CD14-positive monocyte (primary cell): ENCODE data around the gene SLC22A23. TPM values are rescaled to one million over a fixed set of nuclear protein-coding genes. Genes with fewer than 3 reads are reported as not detected.

Experiments used
- DNase-seq, 3 donors: peaks; one replicate each; pipeline ENCODE4 v3.0.0-alpha.2; 2011 to 2022
- H2AFZ ChIP-seq: 2 replicates; pipeline ENCODE4 v1.6.0; 2012; ENCODE audit warnings: mild to moderate bottlenecking, low read depth, low read length, inconsistent platforms; ENCODE audit not compliant: insufficient read depth, poor library complexity, severe bottlenecking
- H3K27ac ChIP-seq, 2 donors: 1 replicate in 1 of 2; 2 replicates in 1 of 2; pipeline ENCODE4 v1.5.1; 2012 to 2013; ENCODE audit warnings: low read length in 2 of 2, control low read depth in 1 of 2, inconsistent platforms in 1 of 2, low read depth in 1 of 2, mild to moderate bottlenecking in 1 of 2
- H3K27me3 ChIP-seq, 2 donors: one replicate each; pipeline versions ENCODE4 v1.6.0 to v1.6.1; 2011 to 2013; ENCODE audit warnings: low read length in 2 of 2; ENCODE audit not compliant: control insufficient read depth in 2 of 2, insufficient read depth in 2 of 2
- H3K36me3 ChIP-seq, 2 donors: replicated peaks in 1 of 2; 1 replicate in 1 of 2; 2 replicates in 1 of 2; pipeline versions ENCODE4 v1.5.1 to v1.6.1; 2012 to 2013; ENCODE audit warnings: low read length in 2 of 2, control low read depth in 1 of 2, inconsistent platforms in 1 of 2, mild to moderate bottlenecking in 1 of 2; ENCODE audit not compliant: insufficient read depth in 2 of 2, control insufficient read depth in 1 of 2
- H3K4me1 ChIP-seq, 2 donors: 1 replicate in 1 of 2; 2 replicates in 1 of 2; pipeline versions ENCODE4 v1.5.1 to v1.6.1; 2012 to 2013; ENCODE audit warnings: low read length in 2 of 2, control low read depth in 1 of 2, inconsistent platforms in 1 of 2, mild to moderate bottlenecking in 1 of 2, moderate library complexity in 1 of 2; ENCODE audit not compliant: insufficient read depth in 2 of 2, control insufficient read depth in 1 of 2
- H3K4me2 ChIP-seq: replicated peaks from 2 replicates; pipeline ENCODE3; 2012; ENCODE audit warnings: low read length, moderate library complexity, mild to moderate bottlenecking; ENCODE audit not compliant: poor library complexity, severe bottlenecking; ENCODE audit errors: extremely low read depth
- H3K4me3 ChIP-seq, 3 experiments: fragments of 200-600 bp in 1 of 3; sonication (generic) in 1 of 3; replicated peaks in 1 of 3; 1 replicate in 2 of 3; 2 replicates in 1 of 3; pipeline ENCODE4 v1.5.1; 2011 to 2013; ENCODE audit warnings: low read length in 3 of 3, mild to moderate bottlenecking in 3 of 3, control low read depth in 2 of 3, low read depth in 2 of 3, inconsistent platforms in 1 of 3, moderate library complexity in 1 of 3
- H3K79me2 ChIP-seq: 2 replicates; pipeline ENCODE4 v1.6.0; 2012; ENCODE audit warnings: mild to moderate bottlenecking, control low read depth, inconsistent platforms, low read length, moderate library complexity; ENCODE audit not compliant: insufficient read depth
- H3K9ac ChIP-seq: 2 replicates; pipeline ENCODE4 v1.6.0; 2017; ENCODE audit warnings: low read length, mild to moderate bottlenecking; ENCODE audit not compliant: insufficient read depth, poor library complexity, severe bottlenecking
- H3K9me3 ChIP-seq, 2 donors: replicated peaks in 1 of 2; 1 replicate in 1 of 2; 2 replicates in 1 of 2; pipeline versions ENCODE4 v1.5.1 to v1.6.1; 2012 to 2013; ENCODE audit warnings: low read length in 2 of 2, control low read depth in 1 of 2; ENCODE audit not compliant: control insufficient read depth in 1 of 2, insufficient read depth in 1 of 2
- H4K20me1 ChIP-seq: 2 replicates; pipeline ENCODE4 v1.6.0; 2012; ENCODE audit warnings: mild to moderate bottlenecking, low read length, control low read depth, moderate library complexity; ENCODE audit not compliant: insufficient read depth
- H3K27ac Mint-ChIP-seq, 7 donors: one replicate each; pipeline ENCODE4 v1.8.0; 2020; ENCODE audit warnings: mild to moderate bottlenecking in 7 of 7, mixed read lengths in 7 of 7, moderate library complexity in 6 of 7, inconsistent platforms in 2 of 7
- H3K27me3 Mint-ChIP-seq, 3 donors: one replicate each; pipeline ENCODE4 v1.8.0; 2021 to 2022; ENCODE audit warnings: low read depth in 3 of 3, mild to moderate bottlenecking in 3 of 3, mixed read lengths in 3 of 3, moderate library complexity in 3 of 3, inconsistent platforms in 1 of 3
- H3K36me3 Mint-ChIP-seq, 2 donors: one replicate each; pipeline ENCODE4 v1.8.0; 2020; ENCODE audit warnings: mixed read lengths in 2 of 2, inconsistent platforms in 1 of 2, mild to moderate bottlenecking in 1 of 2
- H3K4me1 Mint-ChIP-seq: one replicate; pipeline ENCODE4 v1.8.0; 2020; ENCODE audit warnings: mild to moderate bottlenecking, mixed read lengths
- H3K4me3 Mint-ChIP-seq, 2 donors: one replicate each; pipeline ENCODE4 v1.8.0; 2020; ENCODE audit warnings: mild to moderate bottlenecking in 2 of 2, mixed read lengths in 2 of 2, moderate library complexity in 1 of 2
- H3K9me3 Mint-ChIP-seq, 7 donors: one replicate each; pipeline ENCODE4 v1.8.0; 2020 to 2022; ENCODE audit warnings: mixed read lengths in 7 of 7, mild to moderate bottlenecking in 6 of 7, moderate library complexity in 6 of 7, inconsistent platforms in 2 of 7
- WGBS: methylation state at CpG from one replicate; pipeline ENCODE4 v1.1.5; 2013; ENCODE audit warnings: missing lambda C conversion rate; ENCODE audit not compliant: insufficient coverage; 5-methylcytosine and 5-hydroxymethylcytosine counted together
- intact Hi-C, 2 donors: fragments of 100-400 bp; cut with micrococcal nuclease; formaldehyde crosslinking; loops; one replicate each; pipeline versions ENCODE4 v1.15.0 to v1.15.1; 2023
- polyA plus RNA-seq, 3 donors: library from polyadenylated mRNA; depleted of rRNA in 1 of 3; unstranded in 2 of 3; stranded (reverse) in 1 of 3; fragments of 300-500 nt in 2 of 3; fragments of >200 nt in 1 of 3; fragmentation: Illumina TruSeq in 2 of 3; gene quantifications; 1 replicate in 2 of 3; 2 replicates in 1 of 3; pipeline ENCODE4 v1.2.3, GENCODE V29; 2012 to 2021
- TF ChIP-seq, protein P1 (sequence below): fragments of 200-600 bp; IDR thresholded peaks from one replicate; pipeline ENCODE4 v1.8.0; 2022; ENCODE audit warnings: antibody characterized with exemption, mild to moderate bottlenecking

Gene SLC22A23
- polyA plus RNA-seq, 3 donors = 0.08 TPM; not detected in 2

DNA sequence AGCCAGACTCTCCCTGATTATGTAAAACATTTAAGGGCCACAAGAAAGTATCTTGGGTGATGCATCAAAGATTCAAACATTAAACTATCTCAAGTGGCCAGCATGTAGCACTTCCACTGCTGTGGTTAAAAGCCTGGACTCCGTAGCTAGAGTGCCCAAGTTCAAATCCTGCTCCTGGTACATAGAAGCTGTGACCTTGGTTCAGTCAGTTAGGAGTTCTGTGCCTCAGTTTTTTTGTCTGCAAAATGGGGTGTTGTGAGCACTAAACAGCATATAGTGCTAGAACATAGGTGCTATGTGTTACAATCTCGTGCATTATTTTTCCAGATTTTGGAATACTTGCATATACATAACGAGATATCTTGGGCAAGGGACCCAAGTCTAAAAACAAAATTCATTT, 129.4 kb downstream of the SLC22A23 start:
- peaks cover 5% of the 10 kb centered on the region for H3K4me1 Mint-ChIP-seq
- Histone ChIP-seq H3K79me2 (no peaks in the 10 kb centered on the region), H3K4me3 (no peak overlapping the region), H3K9ac (no peak overlapping the region), H2AFZ (no peak overlapping the region), H4K20me1 (no peaks in the 10 kb centered on the region), H3K4me2 (no peak overlapping the region), H3K27ac (no peak overlapping the region), H3K36me3 (no peaks in the 10 kb centered on the region), H3K9me3 (no peaks in the 10 kb centered on the region), H3K27me3 (no peaks in the 10 kb centered on the region), H3K4me1 (no peaks in the 10 kb centered on the region)
- H3K27me3 Mint-ChIP-seq = peaks cover 4 to 7% (median 5%) of the 10 kb centered on the region in 3 donors
- H3K9me3 Mint-ChIP-seq = no peaks in the 10 kb centered on the region
- no peak overlapping the region for H3K27ac Mint-ChIP-seq
- intact Hi-C loops = no loop called here
- H3K4me3 Mint-ChIP-seq = no peak overlapping the region
- no peak for DNase-seq
- 100% methylated on average over 1 of the region's 3 CpGs for WGBS
- TF ChIP-seq, protein P1, sequence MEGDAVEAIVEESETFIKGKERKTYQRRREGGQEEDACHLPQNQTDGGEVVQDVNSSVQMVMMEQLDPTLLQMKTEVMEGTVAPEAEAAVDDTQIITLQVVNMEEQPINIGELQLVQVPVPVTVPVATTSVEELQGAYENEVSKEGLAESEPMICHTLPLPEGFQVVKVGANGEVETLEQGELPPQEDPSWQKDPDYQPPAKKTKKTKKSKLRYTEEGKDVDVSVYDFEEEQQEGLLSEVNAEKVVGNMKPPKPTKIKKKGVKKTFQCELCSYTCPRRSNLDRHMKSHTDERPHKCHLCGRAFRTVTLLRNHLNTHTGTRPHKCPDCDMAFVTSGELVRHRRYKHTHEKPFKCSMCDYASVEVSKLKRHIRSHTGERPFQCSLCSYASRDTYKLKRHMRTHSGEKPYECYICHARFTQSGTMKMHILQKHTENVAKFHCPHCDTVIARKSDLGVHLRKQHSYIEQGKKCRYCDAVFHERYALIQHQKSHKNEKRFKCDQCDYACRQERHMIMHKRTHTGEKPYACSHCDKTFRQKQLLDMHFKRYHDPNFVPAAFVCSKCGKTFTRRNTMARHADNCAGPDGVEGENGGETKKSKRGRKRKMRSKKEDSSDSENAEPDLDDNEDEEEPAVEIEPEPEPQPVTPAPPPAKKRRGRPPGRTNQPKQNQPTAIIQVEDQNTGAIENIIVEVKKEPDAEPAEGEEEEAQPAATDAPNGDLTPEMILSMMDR = no peak
- no peaks in the 10 kb centered on the region for H3K36me3 Mint-ChIP-seq

DNA sequence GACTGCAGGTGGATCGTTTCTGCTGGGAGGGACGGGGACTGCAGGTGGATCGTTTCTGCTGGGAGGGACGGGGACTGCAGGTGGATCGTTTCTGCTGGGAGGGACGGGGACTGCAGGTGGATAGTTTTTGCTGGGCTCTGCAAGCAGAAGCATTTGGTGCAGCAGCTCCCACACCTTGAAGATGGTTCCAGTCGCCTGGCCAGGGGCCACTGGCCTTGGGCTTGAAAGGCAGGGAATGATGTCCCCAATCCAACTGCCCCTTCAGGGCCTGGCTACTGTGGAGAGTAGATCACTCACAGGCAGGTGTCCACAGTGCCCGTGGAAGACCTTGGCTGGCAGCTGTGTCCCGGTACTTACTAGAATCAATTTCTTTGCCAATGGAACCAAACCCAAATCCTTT, 129.9 kb downstream of the SLC22A23 start:
- Mint-ChIP-seq H3K4me3 (no peak overlapping the region), H3K9me3 (peaks cover 0 to 2% (median 0%) of the 10 kb centered on the region in 7 donors), H3K27ac (no peak overlapping the region), H3K36me3 (no peaks in the 10 kb centered on the region), H3K4me1 (peaks cover 5% of the 10 kb centered on the region), H3K27me3 (peaks cover 4 to 7% (median 5%) of the 10 kb centered on the region in 3 donors)
- no peak overlapping the region for H2AFZ ChIP-seq
- H3K27me3 ChIP-seq = no peaks in the 10 kb centered on the region
- no peaks in the 10 kb centered on the region for H3K9me3 ChIP-seq
- no peak overlapping the region for H3K9ac ChIP-seq
- no peak overlapping the region for H3K4me3 ChIP-seq
- DNase-seq = no peak
- H3K79me2 ChIP-seq = no peaks in the 10 kb centered on the region
- H3K4me2 ChIP-seq = no peak overlapping the region
- H3K27ac ChIP-seq = no peak overlapping the region
- no peaks in the 10 kb centered on the region for H3K4me1 ChIP-seq
- no peaks in the 10 kb centered on the region for H4K20me1 ChIP-seq
- H3K36me3 ChIP-seq = no peaks in the 10 kb centered on the region
- TF ChIP-seq, protein P1 = no peak
- intact Hi-C loops = no loop called here
- WGBS = 86% methylated on average over 7 of the region's 9 CpGs
